NCI-H1930 (cell line): Measurements from ENCODE around the gene ACYP2.
"Not testable (repeated sequence)": the region's sequence is repeated elsewhere in the genome, so short reads cannot be mapped to it uniquely, and the experiment has no call there.

Experiments
- DNase-seq, 2 experiments: peaks; one replicate each; lab custom pipeline; 2025; lab: John Stamatoyannopoulos, UW

The ACYP2 gene

GRCh38 chr2:54224997-54225396 lies 109.6 kb downstream of the ACYP2 start:
- no peak for DNase-seq

DNA sequence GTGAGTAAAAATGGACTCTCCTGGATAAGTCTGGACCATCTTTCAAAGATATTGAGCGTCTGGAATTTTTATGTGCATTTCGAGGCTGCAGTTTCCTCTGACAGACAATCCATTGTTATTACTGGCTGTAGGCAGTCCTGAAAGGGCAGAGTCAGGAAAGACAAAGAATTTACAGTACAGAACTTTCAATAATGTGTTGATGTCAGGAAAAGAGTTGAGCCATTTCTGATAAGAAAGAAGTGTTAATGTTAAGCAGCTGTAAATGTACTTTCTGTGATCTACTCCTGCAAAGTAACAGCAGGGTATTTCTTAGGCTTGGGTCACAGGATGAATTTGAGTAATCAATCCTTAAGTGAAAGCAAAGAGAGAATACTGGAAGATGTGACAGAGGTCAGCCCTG lies 110.8 kb downstream of the ACYP2 start:
- no peak for DNase-seq

GRCh38 chr2:54227798-54228197 lies 112.4 kb downstream of the ACYP2 start:
- no peak for DNase-seq

DNA sequence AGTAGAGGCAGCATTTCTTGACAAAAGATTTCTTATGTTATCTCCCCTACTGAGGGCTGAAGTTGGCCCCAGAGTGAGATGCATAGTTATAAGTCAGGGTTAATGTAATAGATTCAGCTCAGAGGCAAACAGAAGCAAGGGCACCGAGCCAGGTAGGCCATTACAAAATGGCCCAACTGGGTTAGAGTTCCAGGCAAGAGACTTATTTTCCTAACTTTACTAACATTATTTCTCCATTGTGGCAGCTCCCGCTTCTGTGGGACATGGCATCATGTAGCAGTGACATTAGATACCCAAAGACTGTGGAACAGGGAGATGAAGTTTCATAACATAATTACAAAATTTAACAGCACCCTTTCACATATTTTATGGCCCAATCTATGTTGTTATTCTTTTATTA lies 113.5 kb downstream of the ACYP2 start:
- no peak for DNase-seq

DNA sequence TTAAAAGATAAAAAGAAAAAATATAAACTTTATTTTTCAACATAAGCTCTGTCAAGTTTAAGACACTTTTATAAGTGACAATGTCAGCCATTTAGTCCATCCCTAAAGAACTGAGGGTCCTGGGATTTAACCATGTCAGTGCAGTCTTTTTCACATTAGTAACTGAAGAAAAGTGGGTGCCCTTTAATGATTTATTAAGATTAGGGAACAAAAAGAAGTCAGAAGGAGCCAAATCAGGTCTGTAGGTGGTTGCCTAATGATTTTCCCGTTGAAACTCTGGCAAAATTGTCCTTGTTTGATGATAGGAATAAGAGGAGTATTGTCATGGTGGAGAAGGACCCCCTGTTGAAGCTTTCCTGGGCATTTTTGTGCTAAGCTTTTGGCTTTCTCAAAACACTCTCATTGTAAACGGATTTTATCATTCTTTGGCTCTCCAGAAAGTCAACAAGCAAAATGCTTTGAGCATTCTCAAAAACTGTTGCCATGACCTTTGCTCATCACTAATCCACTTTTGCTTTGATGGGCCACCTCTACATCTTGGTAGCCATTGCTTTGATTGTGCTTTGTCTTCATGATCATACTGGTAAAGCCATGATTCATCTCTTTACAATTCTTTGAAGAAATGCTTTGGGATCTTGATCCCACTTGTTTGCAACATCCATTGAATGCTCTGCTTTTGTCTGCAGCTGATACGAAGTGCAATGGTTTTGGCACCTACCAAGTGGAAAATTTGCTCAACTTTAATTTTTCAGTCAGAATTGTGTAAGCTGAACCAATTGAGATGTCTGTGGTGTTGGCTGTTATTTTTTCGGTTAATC lies 118.6 kb downstream of the ACYP2 start:
- DNase-seq: no peak

DNA sequence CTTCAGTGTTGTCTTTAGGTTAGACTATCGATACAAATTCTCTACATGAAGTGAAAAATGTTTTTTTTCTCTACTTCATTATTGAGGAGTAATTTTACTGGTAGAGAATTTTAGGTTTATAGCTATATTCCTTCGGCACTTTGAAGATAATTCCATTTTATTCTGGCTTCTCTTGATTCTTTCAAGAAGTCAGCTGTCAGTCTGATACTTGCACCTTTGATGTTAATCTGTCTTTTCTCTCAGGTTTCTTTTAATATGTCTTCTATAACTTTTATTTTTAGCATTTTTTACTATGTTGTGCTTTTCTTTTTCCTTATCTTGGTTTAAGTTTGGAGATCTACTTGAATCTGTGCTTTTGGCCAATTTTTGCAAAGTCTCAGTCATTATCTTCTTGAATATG lies 122.0 kb downstream of the ACYP2 start:
- no peak for DNase-seq

- DNase-seq: no peak
Observed at GRCh38 chr2:54239427-54239826, 124.0 kb downstream of the ACYP2 start.

DNA sequence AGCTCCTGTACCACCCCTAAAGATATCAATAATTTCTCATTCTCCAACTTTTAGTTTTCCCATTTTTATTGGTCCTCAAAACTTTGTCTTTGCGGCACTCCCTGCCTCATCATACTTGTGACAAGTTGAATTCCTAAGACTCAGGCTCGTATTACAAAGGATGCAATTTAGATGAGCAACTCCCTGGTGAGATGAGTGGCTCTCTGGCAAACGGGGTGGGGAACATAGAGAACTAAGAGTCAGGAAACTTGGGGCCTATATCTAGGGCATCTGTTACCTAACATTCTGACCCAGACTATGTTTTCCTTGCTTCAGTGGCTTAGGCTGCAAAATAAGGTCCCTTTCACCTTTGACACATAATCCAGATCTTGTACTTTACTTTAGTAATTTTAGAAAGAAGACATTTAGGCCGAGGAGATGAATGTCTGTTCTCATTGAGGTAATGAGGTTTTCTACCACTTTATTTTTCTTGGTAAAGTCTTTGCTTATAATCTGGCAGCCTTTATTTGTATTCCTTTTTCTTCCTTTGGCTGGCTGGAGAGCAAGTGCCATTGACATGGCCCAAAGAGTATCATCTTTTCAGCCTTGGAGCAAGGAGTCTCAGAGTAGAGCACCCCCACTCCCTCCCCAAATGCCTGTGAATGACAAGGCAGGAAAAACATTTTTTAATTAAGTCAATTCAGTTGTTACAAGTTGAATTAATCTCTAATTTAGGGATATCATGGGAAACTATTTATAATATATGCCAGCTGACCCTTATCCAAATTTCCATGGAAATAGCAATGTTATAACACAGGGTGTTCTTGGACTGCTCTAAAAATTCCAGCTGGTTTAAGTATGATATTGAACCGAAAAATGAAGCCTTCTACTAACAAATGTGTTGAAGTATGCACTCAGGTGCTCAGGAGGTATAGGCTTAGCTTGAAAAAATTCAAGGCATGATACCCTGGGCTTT lies 125.4 kb downstream of the ACYP2 start:
- no peak for DNase-seq

- DNase-seq: no peak
Observed at GRCh38 chr2:54247115-54247514, 131.7 kb downstream of the ACYP2 start.

GRCh38 chr2:54249629-54250028 lies 134.2 kb downstream of the ACYP2 start:
- DNase-seq: no peak

DNA sequence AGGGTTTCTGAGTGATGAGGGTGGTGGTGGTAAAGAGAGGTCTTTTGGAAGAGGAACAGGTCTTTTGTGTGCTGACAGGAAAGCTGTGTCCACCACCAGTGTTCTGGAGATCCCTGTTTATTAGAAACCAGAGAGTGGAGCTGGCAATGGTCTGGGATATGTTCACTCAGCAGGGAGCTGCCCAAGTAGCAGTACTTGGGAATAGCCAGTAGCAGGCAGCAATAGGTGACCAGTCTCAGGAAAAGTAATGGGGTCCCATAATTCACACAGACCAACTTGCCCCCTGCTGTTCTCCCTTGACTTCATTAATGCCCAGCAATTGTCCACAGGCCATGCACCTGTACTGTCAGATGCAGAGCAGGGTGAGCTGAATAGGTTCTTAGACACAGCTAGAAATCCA lies 138.8 kb downstream of the ACYP2 start:
- no peak for DNase-seq

DNA sequence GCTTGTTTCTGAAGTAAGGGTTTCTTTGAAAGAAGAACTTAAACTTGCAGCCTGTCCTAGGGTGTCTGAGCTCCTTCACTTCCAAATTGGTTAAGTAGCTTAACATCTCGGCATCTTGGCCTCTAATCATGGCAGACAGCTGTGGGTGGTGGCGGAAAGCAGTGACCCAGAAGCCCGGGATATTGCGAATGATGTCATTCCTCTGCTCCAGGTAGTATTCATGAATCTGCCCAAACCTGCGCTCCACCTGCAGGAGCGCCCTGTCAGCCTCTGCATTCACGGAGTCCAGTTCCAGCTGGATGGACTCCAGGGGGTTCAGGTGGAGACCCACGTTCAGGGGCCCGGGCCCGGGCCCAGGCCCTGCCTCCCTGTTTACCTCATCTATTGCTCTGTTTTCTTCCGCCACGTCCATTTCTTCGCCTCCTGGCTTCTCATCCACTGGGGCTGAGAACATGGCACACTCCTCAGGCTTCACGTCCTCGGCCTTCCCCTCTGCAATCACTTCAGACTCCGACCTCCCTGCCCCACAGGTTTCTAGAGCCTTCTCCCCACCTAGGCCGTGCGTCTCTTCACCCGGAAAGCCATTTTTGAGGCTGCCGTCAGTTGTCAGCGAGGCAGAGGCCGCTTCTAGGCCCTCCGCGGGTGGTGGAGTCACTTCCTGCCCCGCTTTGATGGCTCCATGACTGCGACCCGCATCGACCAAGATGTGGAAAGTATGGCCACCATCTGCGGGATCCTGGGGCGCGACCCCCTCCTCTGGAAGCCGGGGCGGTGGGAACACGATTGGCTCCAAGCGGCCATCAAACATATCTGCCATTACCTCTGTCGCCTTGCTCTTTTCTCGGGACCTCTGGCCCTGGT lies 140.0 kb downstream of the ACYP2 start:
- no peak for DNase-seq

GRCh38 chr2:54256091-54256694 lies 140.8 kb downstream of the ACYP2 start, which contains the start of gene TSPYL6:
TSPYL6 (minus strand) TSS chr2:54256229; CDS start chr2:54256151, 78 bp downstream.
- DNase-seq: no peak

- no peak for DNase-seq
Observed at GRCh38 chr2:54258166-54258565, 142.8 kb downstream of the ACYP2 start.

DNA sequence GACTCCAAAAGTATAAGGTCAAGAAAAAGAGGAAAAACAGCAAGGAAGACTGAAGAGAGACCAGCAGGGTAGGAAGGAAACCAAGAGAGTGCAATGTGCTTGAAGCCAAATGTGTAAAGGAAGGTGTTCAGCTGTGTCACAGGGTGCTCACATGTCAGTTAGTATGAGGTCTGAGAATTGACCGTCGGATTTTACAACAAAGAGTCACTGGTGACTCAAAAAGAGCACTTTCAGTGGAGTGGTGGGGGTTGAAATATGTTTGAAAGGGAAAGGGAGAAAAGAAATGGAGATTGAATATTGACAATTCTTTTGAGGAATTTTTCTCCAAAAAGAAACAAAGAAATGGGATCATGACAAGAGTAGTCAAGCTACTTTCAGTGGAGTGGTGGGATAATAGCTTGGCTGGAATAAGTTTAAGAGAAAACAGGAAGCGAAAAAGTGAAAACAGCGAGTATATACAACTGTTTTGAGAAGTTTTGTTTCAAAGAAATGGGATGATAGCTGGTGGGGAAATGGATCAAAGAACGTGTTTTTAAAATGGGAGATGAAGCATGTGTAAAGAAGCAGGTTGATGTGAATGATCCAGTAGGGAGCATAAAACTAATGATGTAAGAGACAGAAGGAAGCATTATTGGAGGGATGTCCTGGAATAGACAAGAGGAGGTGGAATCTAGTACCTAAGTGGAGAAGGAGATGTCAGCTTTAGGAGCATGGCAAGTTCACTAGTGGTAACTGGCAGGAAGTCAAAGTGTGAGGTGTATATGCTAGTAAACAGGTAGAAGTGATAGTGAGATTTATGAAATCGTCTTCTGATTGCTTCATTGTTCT lies 144.2 kb downstream of the ACYP2 start:
- no peak for DNase-seq

DNA sequence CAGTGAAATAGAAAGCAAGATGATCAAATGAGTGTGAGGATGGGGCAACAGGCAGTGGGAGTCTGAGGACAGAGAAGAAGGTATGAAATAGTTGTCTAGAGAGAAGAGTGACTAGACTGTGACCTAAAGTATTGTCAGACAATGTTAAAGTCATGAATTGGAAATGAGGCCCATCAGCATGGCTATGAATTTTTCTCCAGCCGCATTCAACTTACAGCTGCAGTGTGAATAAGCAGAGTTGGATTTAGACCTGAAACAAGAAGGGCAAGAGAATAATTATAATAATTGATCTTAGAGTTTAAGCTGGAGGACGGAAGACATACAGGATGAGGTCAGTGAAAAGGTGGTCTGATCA lies 144.8 kb downstream of the ACYP2 start:
- no peak for DNase-seq

DNA sequence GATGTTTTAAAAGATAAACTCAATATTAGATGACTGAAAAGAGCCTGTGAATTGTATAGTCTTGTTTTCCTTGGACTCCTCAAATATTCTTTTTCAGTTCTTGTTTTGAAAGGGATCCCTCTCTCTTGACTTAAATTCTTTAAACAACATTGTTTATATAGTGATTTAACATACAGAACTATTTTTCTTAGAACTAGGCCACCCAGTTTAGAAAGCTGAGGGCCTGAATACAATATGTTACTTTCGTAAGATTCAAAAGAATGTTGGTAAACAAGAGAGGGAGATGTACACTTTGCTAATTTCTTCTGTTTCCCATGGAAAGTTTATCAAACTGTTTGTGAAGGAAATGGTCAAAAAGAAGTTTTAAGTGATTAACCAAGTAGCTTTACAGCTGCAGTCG lies 146.1 kb downstream of the ACYP2 start:
- no peak for DNase-seq

GRCh38 chr2:54262015-54262765 lies 146.8 kb downstream of the ACYP2 start:
- no peak for DNase-seq

GRCh38 chr2:54265081-54265480 lies 149.7 kb downstream of the ACYP2 start:
- DNase-seq: not testable (repeated sequence)

DNA sequence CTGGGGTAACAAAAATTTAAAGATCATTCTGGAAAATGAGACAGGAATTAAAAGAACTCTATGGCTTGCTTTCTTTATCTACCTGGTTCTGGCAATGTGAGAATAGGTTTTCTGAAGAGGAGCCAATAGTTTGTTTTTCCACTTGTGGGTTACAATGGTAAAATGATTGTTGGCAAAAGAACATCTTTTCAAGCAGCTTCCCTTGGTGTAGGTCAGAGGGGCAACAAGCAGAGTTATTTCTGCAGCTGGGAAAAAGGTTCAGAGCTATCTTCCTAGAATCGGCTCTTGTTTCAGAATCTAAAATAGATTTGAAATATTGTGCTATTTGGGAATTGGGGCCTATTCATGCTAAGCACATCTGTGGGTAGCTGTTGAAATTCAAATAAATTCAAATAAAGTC lies 152.2 kb downstream of the ACYP2 start:
- DNase-seq: no peak
